Islet precursor cell (in vitro differentiated cells): Measurements from ENCODE around the gene EPB42.

ENCODE experiments used
- DNase-seq: peaks from one replicate; pipeline ENCODE4 v3.0.0-alpha.2; 2018

The EPB42 gene

GRCh38 chr15:43220991-43221403 is at the start of gene EPB42:
TSS of gene EPB42 (minus strand) at chr15:43221018. CDS start at chr15:43220825, 193 bp downstream.
- DNase-seq, result no peak

DNA sequence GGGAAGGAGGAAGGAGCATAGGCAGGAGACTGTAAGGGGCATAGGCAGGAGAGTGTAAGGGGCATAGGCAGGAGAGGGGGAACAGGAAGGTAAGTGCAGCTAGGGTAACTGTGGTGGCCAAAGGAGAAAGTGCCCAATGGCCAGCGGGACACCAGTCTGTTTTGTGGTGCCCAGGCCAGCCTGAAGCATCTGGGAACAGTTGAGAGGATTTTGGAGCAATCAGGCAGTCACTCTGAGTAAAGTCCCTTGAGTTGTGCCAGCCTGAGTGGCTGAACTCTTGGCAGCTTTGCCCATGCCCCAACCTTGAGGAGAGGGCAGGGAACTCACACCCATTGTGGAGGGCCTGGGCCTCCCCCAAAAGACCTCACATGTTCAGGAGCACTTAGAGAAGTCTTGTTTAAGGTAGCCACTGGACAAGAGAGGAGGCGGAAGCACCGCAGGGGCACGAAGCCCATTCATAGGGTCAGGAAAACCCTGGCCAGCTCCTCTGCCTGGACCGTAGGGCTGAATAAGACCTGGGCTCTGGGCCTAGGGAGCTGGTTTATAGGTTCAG is 49.4 kb upstream of the EPB42 start:
- peak; percentile 33 for DNase-seq

DNA sequence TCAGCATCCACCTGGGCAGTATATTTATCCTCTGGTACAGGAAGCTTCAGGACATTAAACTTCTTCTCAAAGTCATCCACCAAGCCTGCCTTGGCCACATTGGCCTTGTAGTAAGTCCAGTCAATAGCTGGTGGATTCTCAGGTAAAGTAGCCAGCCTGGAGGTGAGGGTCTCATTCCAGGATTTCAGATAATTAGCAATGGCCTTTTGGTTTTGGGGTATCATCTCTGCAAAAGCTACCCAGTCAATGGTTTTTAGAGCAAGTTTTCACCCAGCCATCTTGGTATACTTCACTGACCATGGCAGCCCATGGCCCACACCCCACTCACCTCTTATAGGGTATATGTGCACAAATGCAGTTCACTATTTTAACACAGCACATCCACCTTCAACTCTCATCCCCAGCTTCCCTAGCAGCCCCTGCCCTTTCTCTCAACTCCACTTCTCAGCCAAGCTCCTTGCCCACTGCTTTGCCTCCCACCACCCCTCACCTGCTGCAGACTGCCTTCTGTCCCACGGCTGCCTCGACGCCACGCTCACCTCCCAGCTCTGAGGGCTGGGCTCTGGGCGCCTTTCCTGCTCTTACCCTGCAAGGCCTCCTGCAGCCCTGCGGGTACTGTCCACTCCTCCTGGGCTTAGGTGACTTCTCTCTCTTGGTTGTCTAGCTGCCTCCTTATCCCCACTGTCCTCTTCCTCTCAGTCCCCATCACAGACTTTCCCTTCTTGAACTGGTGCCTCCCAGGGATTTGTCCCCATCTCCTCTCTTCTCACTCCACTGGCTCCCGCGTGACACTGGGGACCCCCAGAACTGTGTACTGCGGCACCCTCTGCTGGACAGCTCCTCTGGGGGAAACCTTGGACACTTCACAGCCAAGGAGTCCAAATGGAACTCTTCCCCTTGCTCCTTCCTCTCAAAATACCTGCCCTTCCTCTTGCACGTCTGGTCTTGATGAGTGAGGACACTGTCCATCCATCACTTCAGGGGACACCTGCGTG is 47.6 kb upstream of the EPB42 start:
- peak; percentile 65 for DNase-seq

GRCh38 chr15:43267439-43267838 is 46.6 kb upstream of the EPB42 start:
- DNase-seq, result peak; percentile 14

- DNase-seq, result peak; percentile 50
Measured at GRCh38 chr15:43266834-43267233, 46.0 kb upstream of the EPB42 start, which contains the start of gene TGM5. TSS of gene TGM5 (minus strand) at chr15:43266928. CDS start at chr15:43266849, 79 bp downstream.

- DNase-seq, result peak; percentile 37
Measured at GRCh38 chr15:43266386-43266785, 45.6 kb upstream of the EPB42 start.

DNA sequence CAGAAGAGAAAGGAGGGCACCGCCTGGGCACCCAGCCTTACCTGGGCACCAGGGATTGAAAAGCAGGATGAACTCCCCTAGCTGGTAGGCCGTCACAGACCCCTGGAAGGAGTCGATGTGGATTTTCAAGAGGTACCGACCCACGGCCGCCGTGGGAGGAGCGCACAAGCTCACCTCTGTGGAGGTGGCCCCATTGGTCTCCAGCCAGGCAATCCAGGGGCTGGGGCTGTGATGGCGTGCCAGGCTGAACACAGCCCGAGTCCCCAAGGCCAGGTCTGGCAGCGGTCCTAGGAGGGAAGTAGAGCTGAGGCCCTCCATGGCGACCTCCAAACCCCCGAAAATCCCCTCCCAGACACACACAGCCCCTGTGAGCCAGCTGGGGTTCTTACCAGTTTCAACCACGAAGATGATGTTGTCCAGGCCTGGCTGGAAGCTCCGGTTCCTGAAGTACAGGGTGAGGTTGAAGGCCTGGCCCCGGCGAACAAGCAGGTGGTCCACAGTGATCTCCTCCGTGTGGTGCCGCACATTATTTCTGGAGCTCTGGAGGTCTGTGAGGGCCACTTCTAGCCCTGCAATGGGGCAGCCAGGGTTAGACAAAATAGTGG is 39.3 kb upstream of the EPB42 start:
- DNase-seq, result peak; percentile 35

DNA sequence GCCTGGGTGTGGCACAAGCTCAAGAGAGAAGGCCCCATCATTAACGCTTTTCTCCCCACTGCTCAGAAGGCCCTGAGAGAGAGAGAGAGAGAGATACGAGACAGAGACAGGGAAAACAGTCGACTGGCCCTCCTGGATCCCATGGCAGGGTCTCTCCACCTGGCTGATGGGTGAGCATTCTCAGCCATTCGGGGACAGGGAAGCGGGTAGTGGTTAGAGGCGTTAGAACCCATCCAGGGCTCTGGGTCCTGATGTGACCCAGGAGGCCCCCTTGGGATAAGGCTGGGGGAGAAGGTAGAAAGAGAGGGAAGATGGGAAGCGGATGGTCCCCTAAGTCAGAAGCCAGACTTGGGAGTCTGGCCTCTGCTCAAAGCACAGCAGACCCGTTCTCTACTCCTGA is 38.0 kb upstream of the EPB42 start:
- DNase-seq, result no peak

DNA sequence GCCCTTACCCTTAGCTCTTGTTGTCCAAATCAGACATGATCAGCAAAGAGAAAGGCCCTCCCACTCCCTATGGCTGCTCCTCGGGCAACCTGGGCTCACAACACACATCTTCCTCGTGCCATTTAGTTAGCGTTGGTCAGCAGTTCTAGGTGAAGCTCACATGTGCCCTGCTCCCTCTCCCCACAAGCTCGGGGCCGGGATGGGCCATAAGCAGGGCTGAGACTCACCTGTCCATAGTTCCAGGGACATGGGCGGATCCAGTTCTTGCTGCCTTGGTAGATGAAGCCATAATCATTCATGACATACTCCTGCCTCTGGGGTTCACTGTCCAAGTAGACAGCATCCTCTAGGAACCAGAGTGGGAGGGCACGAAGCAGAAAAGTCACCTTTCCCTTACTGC is 35.5 kb upstream of the EPB42 start:
- DNase-seq, result peak; percentile 22

DNA sequence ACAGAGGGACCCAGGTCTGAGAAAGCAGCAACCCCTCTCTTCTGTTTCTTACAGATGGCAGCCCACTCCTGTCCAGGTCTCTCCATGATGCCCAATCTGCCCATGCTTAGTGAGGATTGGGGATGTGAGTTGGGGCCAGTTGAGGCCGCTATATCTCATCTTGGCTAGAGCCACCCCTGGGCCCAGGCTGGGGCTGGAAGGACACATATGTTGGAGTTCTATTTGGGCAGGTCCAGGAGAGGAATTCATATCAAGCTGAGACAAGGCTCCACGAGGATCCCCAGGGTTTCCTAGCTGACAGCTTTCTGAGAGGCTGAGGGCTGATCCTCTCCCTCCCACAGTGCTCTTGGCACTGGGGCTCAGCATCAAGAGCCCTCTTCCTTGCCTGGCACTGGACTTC is 34.6 kb upstream of the EPB42 start:
- DNase-seq, result no peak

GRCh38 chr15:43253431-43254403 is 32.9 kb upstream of the EPB42 start:
- DNase-seq, result peak; percentile 42

- DNase-seq, result no peak
Measured at GRCh38 chr15:43251871-43252250, 31.0 kb upstream of the EPB42 start.

GRCh38 chr15:43251185-43251870 is 30.5 kb upstream of the EPB42 start:
- DNase-seq, result peak; percentile 22

DNA sequence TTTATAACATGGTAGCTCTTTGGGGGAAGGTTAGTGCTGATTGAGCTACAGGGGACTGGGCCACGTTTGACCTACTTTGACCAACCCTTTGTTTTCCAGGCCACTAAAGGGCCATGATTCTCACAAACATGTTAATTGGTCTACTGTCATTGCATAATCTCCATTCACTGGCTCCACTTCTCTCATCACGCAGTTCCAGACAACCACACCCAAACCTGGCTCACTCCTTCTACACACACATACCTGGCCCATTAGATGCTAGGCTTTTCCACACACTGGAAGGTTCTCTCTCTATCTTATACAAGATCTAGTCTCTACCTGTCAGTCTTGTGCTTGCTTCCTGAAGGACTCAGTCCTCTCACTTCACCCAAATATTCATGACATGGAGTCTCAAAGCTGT is 30.0 kb upstream of the EPB42 start:
- peak; percentile 52 for DNase-seq

DNA sequence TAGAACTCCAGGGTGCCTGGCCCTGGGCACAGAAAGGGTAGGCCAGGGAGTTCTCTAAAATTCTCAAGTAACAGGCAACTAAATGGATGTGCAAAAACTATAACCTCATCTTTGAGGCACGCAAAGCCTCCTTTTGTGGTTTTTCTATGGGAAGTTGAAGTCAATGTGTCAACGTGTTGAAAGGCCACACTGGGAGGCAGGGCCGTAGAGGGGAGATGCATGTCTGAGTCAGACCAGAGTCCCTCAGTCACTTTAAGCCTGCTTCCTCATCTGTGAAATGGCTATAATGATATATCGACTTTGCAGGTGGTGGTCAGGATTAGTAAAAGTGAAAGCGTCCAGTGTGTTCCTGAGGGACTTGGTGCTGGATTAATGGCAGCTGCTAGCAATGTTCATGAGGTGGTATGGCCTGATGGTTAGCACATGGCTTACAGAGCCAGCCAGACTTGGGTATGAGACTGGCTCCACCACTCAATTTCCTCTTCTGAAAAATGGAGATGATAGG is 28.9 kb upstream of the EPB42 start:
- peak; percentile 57 for DNase-seq

- DNase-seq, result peak; percentile 16
Measured at GRCh38 chr15:43249236-43249635, 28.4 kb upstream of the EPB42 start.

DNA sequence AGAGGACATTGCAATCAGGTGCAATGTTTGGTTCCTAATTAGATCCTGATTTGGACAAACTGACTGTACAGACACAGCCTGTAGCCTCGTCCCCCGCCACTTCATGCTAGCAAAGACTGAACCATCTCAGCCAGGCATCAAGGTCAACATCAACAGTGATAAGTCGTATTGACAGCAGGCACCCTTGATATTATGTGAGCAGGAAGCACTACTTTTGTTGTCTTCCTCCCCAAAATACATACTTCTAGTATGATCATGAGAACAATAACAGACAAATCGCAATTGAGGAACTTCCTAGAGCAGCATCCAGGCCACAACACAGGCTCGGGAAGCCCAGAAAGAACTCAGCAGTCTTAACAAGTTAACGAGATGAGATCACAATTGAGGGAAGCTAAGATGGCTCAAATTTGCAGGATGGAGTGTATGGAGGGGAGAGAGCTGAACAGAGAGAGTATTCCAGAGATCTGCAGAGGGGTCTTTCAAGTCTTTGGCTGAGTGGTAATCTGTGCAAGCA is 25.5 kb upstream of the EPB42 start:
- peak; percentile 13 for DNase-seq

DNA sequence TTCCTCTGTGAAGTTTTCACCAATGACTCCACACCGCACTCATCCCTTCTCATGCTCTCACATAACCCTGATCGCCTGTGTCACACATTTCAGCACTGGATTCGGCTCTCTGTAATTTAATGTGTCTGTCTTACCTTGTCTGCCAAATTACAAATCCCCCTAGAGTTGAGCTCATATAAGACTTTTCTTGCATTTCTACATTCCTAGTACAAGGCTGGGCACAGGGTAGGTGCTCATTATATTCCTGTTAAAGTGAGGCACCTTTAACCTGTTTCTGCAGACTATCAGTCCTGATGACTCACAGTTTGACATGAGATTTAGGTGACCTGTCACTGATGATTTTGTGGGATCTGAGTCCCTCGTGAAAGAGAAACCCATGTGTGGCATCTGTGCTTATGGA is 23.3 kb upstream of the EPB42 start:
- no peak for DNase-seq

- DNase-seq, result no peak
Measured at GRCh38 chr15:43243020-43243645, 22.3 kb upstream of the EPB42 start.

GRCh38 chr15:43242616-43243015 is 21.8 kb upstream of the EPB42 start:
- DNase-seq, result no peak

DNA sequence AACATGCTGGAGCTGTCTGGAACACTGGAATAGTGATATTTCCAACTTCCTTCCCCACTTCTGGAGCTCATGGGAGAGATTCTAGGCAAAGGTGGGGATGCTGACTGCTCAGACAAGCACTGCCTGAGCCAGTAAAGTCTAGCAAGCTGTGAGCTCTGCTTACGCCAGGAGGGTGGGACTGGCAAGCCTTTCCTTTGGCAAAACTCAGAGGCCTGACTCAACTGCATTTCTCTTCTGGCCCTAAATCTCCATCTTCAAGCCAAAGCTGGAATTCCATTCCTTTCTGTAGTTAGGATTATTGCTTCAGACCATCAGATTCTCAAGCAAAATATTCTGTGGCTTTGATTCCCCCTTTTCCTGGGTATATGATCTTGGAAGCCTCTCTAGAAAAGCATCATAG is 20.3 kb upstream of the EPB42 start:
- no peak for DNase-seq
